Rectal smooth muscle tissue (tissue), 1 donor: Measurements from ENCODE around the gene AAGAB.

Experiments
- H3K27ac ChIP-seq: one replicate; pipeline ENCODE4 v1.7.0; 2013; ENCODE audit warnings: low read depth, low read length, inconsistent platforms
- H3K27me3 ChIP-seq: one replicate; pipeline ENCODE4 v1.7.0; 2013; ENCODE audit warnings: low read length; ENCODE audit not compliant: control insufficient read depth, insufficient read depth
- H3K36me3 ChIP-seq: one replicate; pipeline ENCODE4 v1.7.0; 2013; ENCODE audit warnings: low read length; ENCODE audit not compliant: control insufficient read depth, insufficient read depth
- H3K4me1 ChIP-seq: one replicate; pipeline ENCODE4 v1.7.0; 2013; ENCODE audit warnings: low read length; ENCODE audit not compliant: control insufficient read depth, insufficient read depth
- H3K4me3 ChIP-seq: one replicate; pipeline ENCODE4 v1.7.0; 2013; ENCODE audit warnings: low read length
- H3K9ac ChIP-seq: one replicate; pipeline ENCODE4 v1.7.0; 2013; ENCODE audit warnings: low read length

The AAGAB gene

DNA sequence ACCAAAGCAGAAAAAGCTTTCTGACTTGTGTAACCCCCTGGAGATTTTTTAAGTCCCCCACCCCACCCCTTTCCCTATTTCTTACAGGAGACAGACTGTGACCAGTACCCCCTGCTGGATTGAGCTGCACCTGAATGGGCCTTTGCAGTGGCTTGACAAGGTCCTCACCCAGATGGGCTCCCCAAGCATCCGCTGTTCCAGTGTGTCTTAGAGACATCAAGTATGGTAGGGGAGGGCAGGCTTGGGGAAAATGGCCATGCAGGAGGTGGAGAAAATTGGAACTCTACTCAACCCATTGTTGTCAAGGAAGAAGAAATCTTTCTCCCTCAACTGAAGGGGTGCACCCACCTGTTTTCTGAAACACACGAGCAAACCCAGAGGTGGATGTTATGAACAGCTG is 64.1 kb downstream of the AAGAB start:
- H3K4me1 ChIP-seq, result peaks cover 51% of the 10 kb centered on the region
- H3K27ac ChIP-seq, result peak overlapping the region; percentile 58
- peaks cover 20% of the 10 kb centered on the region for H3K36me3 ChIP-seq
- no peak overlapping the region for H3K4me3 ChIP-seq
- H3K9ac ChIP-seq, result no peak overlapping the region
- no peaks in the 10 kb centered on the region for H3K27me3 ChIP-seq

DNA sequence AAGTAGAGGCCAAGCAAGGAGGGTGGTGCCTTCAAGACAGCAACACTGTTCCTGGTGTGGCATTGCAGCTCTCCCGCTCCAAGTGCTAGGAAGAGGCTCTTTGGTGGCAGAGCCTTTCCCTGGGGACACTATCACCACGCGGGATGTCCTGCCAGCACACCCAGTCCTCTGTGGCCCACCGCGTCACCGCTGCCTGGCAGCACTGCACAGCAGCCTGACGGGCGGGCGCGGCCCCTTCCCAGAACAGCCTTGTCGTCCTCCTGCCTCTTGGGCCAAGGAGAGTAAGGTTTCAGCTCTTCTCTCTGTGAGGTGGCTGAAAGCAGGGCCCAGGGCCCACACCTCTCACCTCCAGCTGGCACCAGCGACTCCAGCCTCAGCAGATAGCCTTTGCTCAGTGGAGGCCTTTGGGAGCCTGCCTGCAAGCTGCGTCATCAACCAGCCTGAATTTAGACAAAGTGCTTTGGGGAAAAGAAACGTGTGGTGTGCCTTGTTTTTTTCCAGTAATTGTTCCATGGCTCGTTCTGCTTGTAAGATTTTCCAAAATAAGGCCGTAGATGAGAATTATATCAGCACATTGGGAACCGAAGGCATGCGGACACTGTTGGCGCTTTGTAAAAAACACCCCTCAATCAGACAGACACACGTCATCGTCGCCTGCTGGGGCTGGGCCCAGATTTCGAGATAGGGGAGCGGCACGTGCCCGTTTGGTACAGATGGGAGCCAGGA is 65.0 kb downstream of the AAGAB start:
- Histone ChIP-seq H3K36me3 (peaks cover 27% of the 10 kb centered on the region), H3K27me3 (no peaks in the 10 kb centered on the region), H3K4me1 (peaks cover 51% of the 10 kb centered on the region), H3K9ac (no peak overlapping the region), H3K27ac (peak overlapping the region; percentile 84), H3K4me3 (no peak overlapping the region)

DNA sequence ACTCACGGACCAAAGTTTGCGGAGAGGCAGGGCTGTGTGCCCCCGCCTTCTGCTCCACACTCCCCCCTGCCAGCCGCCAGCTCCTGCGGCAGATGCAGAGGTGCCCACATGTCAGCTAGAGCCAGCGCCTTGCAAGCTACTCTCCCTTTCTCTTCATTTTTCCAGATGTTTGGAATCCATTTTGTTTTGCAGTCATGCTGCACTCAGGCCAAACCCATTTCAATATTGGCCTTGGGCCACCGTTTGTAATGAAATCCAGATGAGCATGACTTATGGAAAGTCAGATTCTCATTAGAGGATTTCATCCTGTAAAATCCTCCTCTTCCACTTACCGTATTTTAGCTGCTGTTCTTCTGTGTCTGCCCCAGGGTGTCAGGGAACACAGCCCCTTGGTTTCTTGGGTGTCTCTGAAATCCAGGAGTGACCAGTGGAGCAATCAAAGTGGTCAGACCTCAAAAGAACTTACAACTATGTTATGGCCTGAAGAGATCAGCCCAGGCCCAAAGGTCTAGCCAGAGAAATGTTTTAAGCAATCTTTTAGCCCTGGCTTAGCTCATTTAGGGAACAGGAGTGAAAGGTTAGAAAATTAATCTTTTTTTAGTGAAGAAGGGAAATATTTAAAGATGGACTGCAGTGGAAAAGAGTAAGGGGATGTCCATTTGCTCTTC is 65.8 kb downstream of the AAGAB start:
- peak overlapping the region; percentile 84 for H3K27ac ChIP-seq
- H3K9ac ChIP-seq, result no peak overlapping the region
- H3K36me3 ChIP-seq, result peaks cover 27% of the 10 kb centered on the region
- no peak overlapping the region for H3K4me3 ChIP-seq
- H3K27me3 ChIP-seq, result no peaks in the 10 kb centered on the region
- peaks cover 46% of the 10 kb centered on the region for H3K4me1 ChIP-seq

DNA sequence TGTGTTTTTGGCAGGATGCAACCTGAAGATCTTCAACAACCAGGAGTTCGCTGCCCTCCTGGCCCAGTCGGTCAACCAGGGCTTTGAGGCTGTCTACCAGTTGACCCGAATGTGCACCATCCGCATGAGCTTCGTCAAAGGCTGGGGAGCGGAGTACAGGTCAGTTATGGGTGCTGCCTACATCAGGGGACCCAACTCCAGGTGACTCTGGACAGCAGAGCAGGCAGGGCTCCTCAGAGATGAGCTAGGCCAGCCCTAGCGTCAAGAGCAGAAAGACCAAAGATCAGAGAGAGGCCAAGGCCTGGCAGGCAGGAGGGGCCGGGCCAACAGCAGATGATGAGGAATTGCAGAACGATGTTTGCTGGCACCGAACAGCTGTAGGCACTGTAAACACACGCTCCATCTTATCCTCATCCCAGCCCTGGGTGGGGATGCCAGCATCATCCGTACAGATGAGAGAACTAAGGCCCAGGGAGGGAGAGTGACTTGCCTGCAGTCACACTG is 67.1 kb downstream of the AAGAB start:
- H3K4me1 ChIP-seq, result peaks cover 38% of the 10 kb centered on the region
- no peak overlapping the region for H3K9ac ChIP-seq
- no peaks in the 10 kb centered on the region for H3K27me3 ChIP-seq
- peaks cover 25% of the 10 kb centered on the region for H3K36me3 ChIP-seq
- no peak overlapping the region for H3K4me3 ChIP-seq
- peak overlapping the region; percentile 40 for H3K27ac ChIP-seq

DNA sequence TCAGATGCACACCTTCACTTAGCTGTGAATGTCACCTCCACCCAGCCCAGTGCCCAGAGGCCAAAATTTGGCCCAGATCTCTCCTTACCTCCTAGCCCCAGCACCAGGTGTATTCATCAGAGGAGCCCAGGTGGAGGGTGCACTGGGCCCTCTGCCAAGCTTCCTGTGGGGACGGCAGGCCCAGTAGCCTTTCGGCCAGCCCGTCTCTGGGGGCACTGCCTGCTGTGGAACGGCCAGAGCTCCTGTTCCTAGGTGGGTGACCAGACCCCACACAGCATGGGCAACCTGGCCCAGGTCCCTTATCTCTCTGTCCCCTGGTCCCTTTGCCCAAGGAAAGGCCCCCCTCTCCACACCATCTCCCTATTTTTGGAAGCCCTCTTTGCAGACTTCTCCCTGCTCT is 67.8 kb downstream of the AAGAB start:
- Histone ChIP-seq H3K9ac (no peak overlapping the region), H3K36me3 (peaks cover 20% of the 10 kb centered on the region), H3K27me3 (no peaks in the 10 kb centered on the region), H3K4me3 (no peak overlapping the region), H3K4me1 (peaks cover 38% of the 10 kb centered on the region), H3K27ac (peak overlapping the region; percentile 64)

DNA sequence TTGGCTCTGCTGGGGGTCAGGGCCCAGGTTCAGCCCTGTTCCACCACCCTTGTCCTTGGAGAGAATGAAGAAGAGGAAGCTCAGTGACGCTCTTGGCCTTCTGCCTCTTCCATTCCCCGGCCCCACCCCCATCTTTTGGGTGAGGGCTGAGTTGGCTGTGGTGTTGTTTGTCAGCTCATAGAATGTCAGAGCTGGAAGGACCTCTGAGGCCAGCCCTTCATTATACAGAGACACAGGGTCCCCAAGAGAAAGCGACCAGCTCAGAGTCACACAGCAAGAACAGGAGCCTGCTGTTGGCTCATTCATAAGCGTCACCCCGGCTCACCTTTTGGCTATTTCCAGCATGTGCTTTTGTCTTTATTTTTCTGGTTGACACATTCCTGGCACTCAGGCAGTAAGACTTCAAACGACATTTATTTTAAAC is 68.2 kb downstream of the AAGAB start:
- Histone ChIP-seq H3K4me1 (peaks cover 38% of the 10 kb centered on the region), H3K4me3 (no peak overlapping the region), H3K9ac (no peak overlapping the region), H3K27ac (peak overlapping the region; percentile 64), H3K27me3 (no peaks in the 10 kb centered on the region), H3K36me3 (peaks cover 20% of the 10 kb centered on the region)

DNA sequence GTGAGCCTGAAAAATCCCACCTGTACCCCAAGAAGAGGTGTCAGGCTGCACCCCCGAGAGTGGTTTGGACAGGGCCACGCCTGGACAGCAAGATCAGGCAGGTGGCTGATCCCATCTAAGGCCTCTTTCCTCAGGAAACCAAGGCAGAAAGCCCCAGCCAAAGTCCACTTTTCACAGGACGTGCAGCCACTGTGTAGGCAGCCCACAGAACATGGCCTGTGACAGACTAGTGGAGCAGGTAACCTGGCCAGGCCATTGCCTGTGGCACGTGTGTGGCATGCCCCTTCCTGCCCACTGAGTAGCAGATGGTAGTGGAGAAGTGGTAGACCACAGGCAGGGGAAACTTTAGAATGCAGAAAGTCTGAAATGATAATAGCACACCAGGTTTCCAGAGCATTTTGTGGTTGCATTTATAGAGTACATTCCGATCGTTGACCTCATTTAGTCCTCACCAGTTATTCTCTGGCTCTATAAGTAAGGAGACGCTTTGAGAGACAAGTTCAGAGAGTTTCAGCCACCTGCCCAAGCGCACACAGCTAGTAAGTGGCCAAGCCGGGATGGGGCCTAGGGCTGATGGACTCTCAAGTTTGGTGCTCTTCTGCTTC is 68.7 kb downstream of the AAGAB start:
- Histone ChIP-seq H3K4me3 (no peak overlapping the region), H3K36me3 (peaks cover 20% of the 10 kb centered on the region), H3K27ac (peak overlapping the region; percentile 64), H3K4me1 (peaks cover 38% of the 10 kb centered on the region), H3K9ac (no peak overlapping the region), H3K27me3 (no peaks in the 10 kb centered on the region)

DNA sequence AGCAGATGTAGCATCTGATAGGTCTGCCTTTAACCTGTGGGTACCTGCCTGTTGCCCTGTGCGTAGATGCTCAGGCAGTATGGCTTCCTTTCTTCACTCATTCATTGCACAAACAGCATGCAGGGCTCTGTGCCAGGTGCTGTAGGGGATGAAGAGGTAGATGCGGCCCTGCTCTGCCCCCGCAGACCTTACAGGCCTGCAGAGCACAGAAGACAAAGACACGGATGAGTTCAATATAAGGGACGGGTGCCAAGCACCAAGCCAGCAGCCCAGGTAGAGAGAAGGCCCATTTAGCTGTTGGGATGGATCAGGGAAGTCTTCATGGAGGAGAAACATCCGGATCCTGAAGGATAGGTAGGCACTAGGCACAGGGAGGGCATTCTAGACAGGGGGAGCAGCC is 69.4 kb downstream of the AAGAB start:
- H3K36me3 ChIP-seq, result peaks cover 20% of the 10 kb centered on the region

DNA sequence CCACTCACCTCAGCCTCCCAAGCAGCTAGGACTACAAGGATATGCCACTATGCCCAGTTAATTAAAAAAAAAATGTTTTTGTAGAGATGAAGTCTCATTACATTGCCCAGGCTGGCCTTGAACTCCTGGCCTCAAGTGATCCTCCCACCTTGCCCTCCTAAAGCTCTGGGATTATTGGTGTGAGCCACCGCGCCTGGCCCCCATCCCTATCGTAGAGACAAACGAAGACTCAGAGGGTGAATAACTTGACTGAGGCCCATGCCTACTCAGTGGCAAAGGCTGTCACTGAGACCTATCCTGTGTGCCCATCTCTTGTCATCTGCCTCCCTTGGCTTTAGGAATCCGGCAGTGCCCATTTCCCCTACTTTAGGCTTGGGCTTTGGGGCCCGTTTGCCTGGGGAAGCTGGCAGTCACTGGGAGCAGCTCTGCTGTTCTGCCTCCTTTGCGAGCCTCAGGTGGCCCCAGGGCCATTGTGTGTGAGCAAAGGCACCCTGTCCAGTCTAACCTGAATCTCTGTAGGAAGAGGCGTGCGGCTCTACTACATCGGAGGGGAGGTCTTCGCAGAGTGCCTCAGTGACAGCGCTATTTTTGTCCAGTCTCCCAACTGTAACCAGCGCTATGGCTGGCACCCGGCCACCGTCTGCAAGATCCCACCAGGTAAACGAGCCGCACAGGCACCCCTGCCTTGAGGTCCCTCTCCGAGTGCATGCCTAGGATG is 70.1 kb downstream of the AAGAB start:
- Histone ChIP-seq H3K4me1 (peaks cover 36% of the 10 kb centered on the region), H3K27me3 (no peaks in the 10 kb centered on the region), H3K9ac (no peak overlapping the region), H3K4me3 (no peak overlapping the region), H3K36me3 (peaks cover 17% of the 10 kb centered on the region), H3K27ac (no peak overlapping the region)

More for the DNA sequence above, 69.4 kb downstream of the AAGAB start:
- no peak overlapping the region for H3K9ac ChIP-seq
- H3K27ac ChIP-seq, result no peak overlapping the region
- no peak overlapping the region for H3K4me3 ChIP-seq
- peaks cover 38% of the 10 kb centered on the region for H3K4me1 ChIP-seq
- no peaks in the 10 kb centered on the region for H3K27me3 ChIP-seq

DNA sequence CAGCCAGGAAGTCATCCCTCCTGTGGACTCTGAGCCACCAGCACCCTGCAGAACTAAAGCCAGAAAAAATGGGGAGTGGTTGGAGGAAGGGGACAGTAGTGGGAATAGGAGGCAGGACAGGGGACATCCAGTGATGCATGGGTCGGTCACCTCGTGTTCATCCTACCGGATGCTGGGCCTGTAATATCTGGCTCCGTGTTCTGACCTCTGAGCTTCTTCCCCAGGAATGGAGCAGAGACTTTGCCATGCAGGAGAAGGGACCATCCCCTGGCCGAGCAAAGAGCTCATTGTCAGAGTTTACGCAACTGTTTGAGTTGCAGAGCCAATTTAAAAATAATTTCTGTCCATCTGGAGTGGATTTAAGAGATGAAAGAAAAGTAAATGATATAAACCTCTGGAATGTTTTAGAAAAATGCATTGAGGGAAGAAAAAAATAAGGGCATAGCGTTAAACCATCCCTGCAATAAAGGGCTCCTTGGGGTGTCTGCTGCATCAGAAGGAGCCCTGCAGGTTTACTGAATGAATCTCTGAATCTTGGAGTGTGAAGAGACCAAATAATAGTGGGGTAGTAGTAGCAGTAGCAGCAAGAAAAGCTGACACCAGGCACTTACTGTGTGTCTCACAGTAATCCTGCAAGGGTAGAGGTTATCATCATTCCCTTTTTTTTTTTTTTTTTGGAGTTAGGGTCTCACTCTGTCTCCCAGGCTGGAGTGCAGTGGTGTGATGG is 70.9 kb downstream of the AAGAB start:
- Histone ChIP-seq H3K27me3 (no peaks in the 10 kb centered on the region), H3K4me1 (peaks cover 31% of the 10 kb centered on the region), H3K27ac (no peak overlapping the region), H3K9ac (no peak overlapping the region), H3K4me3 (no peak overlapping the region), H3K36me3 (peaks cover 17% of the 10 kb centered on the region)

DNA sequence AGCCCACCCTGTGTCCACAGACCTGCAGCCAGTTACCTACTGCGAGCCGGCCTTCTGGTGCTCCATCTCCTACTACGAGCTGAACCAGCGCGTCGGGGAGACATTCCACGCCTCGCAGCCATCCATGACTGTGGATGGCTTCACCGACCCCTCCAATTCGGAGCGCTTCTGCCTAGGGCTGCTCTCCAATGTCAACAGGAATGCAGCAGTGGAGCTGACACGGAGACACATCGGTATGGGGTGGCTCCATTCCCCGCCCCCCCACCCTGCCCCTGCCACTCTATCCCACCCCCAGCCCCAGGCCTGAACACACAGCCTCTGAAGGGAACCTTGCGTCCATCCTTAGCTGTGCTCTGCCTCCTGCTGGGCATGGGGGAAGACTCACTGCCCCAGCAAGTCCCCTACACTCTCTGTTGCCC is 73.2 kb downstream of the AAGAB start:
- H3K27ac ChIP-seq, result no peak overlapping the region
- H3K4me1 ChIP-seq, result peaks cover 20% of the 10 kb centered on the region
- no peak overlapping the region for H3K9ac ChIP-seq
- no peaks in the 10 kb centered on the region for H3K27me3 ChIP-seq
- H3K36me3 ChIP-seq, result peaks cover 11% of the 10 kb centered on the region
- no peak overlapping the region for H3K4me3 ChIP-seq
